Measurements from ENCODE around the gene NKD2. TPM values are rescaled to one million over a fixed set of nuclear protein-coding genes. Genes with fewer than 3 reads are reported as not detected.

Gene NKD2
- total and polyA plus RNA-seq, 2 experiments from 2014 or later: 1.4 to 9.1 TPM

GRCh38 chr5:982377-983237 is 26.0 kb upstream of the NKD2 start:
- no peaks in the 10 kb centered on the region for H3K9me2 ChIP-seq (replicated peaks; ENCODE audit: insufficient read depth)
- TF ChIP-seq EZH2phosphoT487 (IDR thresholded peaks at IDR 0.05; ENCODE audit: low read depth, severe bottlenecking, unreplicated experiment) (no peak), EZH2 (IDR thresholded peaks at IDR 0.05; ENCODE audit: borderline replicate concordance) (no peak), CTCF (IDR thresholded peaks at IDR 0.05; ENCODE audit: poor library complexity) (no peak)
- 70% methylated on average over 15 of the region's 27 CpGs for WGBS (ENCODE audit: low lambda C conversion rate, missing lambda C conversion rate)

GRCh38 chr5:983238-983524 is 25.4 kb upstream of the NKD2 start:
- Histone ChIP-seq H4K20me1 (ENCODE audit: insufficient read depth, poor library complexity, severe bottlenecking) (no peaks in the 10 kb centered on the region), H3K4me3 (no peak overlapping the region), H3K4me1 (ENCODE audit: insufficient read depth) (peaks cover 3% of the 10 kb centered on the region), H3K79me2 (no peaks in the 10 kb centered on the region), H3K36me3 (replicated peaks; ENCODE audit: insufficient read depth, low read depth) (no peaks in the 10 kb centered on the region), H3K27me3 (no peaks in the 10 kb centered on the region), H3K27ac (no peak overlapping the region), H3K4me2 (no peak overlapping the region), H2AFZ (no peak overlapping the region), H3K9me2 (replicated peaks; ENCODE audit: insufficient read depth) (no peaks in the 10 kb centered on the region), H3K9me3 (ENCODE audit: low read depth) (no peaks in the 10 kb centered on the region)
- peak; percentile 1 for DNase-seq (ENCODE audit: low spot score)
- TF ChIP-seq CTCF (IDR thresholded peaks at IDR 0.05; ENCODE audit: poor library complexity) (no peak), EZH2phosphoT487 (IDR thresholded peaks at IDR 0.05; ENCODE audit: low read depth, severe bottlenecking, unreplicated experiment) (no peak), EZH2 (IDR thresholded peaks at IDR 0.05; ENCODE audit: borderline replicate concordance) (no peak)
- 100% methylated on average over 4 of the region's 7 CpGs for WGBS (ENCODE audit: low lambda C conversion rate, missing lambda C conversion rate)

More at GRCh38 chr5:982377-983237, 26.0 kb upstream of the NKD2 start:
- DNase-seq (ENCODE audit: low spot score): peak; percentile 11
- H3K27me3 ChIP-seq: no peaks in the 10 kb centered on the region
- no peak overlapping the region for H3K4me2 ChIP-seq
- no peak overlapping the region for H3K27ac ChIP-seq
- H3K4me3 ChIP-seq: no peak overlapping the region
- H2AFZ ChIP-seq: no peak overlapping the region
- no peaks in the 10 kb centered on the region for H3K9me3 ChIP-seq (ENCODE audit: low read depth)
- H3K4me1 ChIP-seq (ENCODE audit: insufficient read depth): peaks cover 3% of the 10 kb centered on the region
- no peaks in the 10 kb centered on the region for H3K36me3 ChIP-seq (replicated peaks; ENCODE audit: insufficient read depth, low read depth)
- no peaks in the 10 kb centered on the region for H4K20me1 ChIP-seq (ENCODE audit: insufficient read depth, poor library complexity, severe bottlenecking)
- H3K79me2 ChIP-seq: no peaks in the 10 kb centered on the region

- Histone ChIP-seq H3K27me3 (no peaks in the 10 kb centered on the region), H3K27ac (no peak overlapping the region), H3K9me2 (replicated peaks; ENCODE audit: insufficient read depth) (no peaks in the 10 kb centered on the region), H3K4me1 (ENCODE audit: insufficient read depth) (peaks cover 3% of the 10 kb centered on the region), H3K79me2 (no peaks in the 10 kb centered on the region), H3K4me3 (no peak overlapping the region), H3K36me3 (replicated peaks; ENCODE audit: insufficient read depth, low read depth) (no peaks in the 10 kb centered on the region), H3K4me2 (no peak overlapping the region), H2AFZ (no peak overlapping the region), H3K9me3 (ENCODE audit: low read depth) (no peaks in the 10 kb centered on the region), H4K20me1 (ENCODE audit: insufficient read depth, poor library complexity, severe bottlenecking) (no peaks in the 10 kb centered on the region)
- DNase-seq (ENCODE audit: low spot score): no peak
- no peak for TF ChIP-seq EZH2phosphoT487 (IDR thresholded peaks at IDR 0.05; ENCODE audit: low read depth, severe bottlenecking, unreplicated experiment)
- no peak for TF ChIP-seq CTCF (IDR thresholded peaks at IDR 0.05; ENCODE audit: poor library complexity)
- TF ChIP-seq EZH2 (IDR thresholded peaks at IDR 0.05; ENCODE audit: borderline replicate concordance): no peak
These were observed 25.0 kb upstream of the NKD2 start for GRCh38 chr5:983568-983967.
